ENCODE results near the gene CXCR3. TPM values are rescaled to one million over a fixed set of nuclear protein-coding genes. Genes with fewer than 3 reads are reported as not detected.
"Not testable (repeated sequence)": the region's sequence is repeated elsewhere in the genome, so short reads cannot be mapped to it uniquely, and the experiment has no call there.

CXCR3 gene
- polyA plus RNA-seq, 6 donors from 2014 or later = 0.93 to 5.5 (median 1.9) TPM; not detected in 1

- Mint-ChIP-seq H3K27ac (peak overlapping the region in 2 of 6 donors; percentile 65 to 91), H3K27me3 (no peaks in the 10 kb centered on the region), H3K4me3 (peak overlapping the region in 2 of 8 donors; percentile 43 to 81), H3K36me3 (peaks cover 0 to 6% of the 10 kb centered on the region in 2 donors), H3K9me3 (no peaks in the 10 kb centered on the region), H3K4me1 (peaks cover 32 to 33% (median 33%) of the 10 kb centered on the region in 3 donors)
- ATAC-seq (ENCODE audit: low read depth in 2 of 2) = no peak
- no peak for DNase-seq
Measured at GRCh38 chrX:71615954-71616353, 2.4 kb downstream of the CXCR3 start.

DNA sequence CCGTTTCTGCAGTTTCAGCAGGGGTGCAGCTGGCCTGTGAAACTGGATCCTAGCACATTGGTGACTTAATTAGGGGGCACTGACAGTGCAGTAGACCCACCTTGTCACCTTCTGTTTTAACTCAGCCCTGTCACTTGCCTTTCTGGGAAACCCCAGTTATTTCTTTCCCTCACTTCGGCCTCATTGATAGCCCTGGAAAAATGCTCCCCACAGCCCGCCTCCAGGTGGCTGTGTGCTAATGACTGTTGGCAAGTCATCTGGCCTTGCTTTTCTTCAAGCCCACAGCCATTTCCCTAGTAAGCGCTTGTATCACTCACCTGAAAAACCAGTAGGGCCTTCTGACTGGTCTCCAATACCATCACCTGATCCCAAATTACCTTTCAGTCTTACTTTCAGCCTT lies 3.3 kb downstream of the CXCR3 start:
- H3K4me1 Mint-ChIP-seq = peaks cover 24 to 33% (median 30%) of the 10 kb centered on the region in 3 donors

DNA sequence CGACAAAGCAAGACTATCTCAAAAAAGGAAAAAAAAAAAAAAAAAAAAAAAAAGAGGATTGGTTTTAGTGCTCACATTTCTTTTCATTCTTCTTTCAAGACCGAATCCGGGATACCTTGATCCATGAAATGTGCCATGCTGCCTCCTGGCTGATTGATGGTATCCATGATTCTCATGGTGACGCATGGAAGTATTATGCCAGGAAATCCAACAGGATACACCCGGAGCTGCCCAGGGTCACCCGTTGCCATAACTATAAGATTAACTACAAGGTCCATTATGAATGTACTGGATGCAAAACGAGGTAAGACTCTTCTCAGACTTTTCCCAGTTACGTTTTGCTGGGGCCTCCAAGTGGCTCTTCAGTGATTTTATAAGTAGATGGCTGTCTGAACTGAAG lies 6.1 kb downstream of the CXCR3 start:
- no peak overlapping the region for H3K4me3 Mint-ChIP-seq
- ATAC-seq (ENCODE audit: low read depth in 2 of 2) (no peak), DNase-seq (no peak)
- peaks cover 8 to 26% of the 10 kb centered on the region in 2 donors for H3K36me3 Mint-ChIP-seq
- H3K9me3 Mint-ChIP-seq = peaks cover 0 to 7% (median 0%) of the 10 kb centered on the region in 7 donors
- no peak overlapping the region for H3K27ac Mint-ChIP-seq
- peaks cover 0 to 6% (median 0%) of the 10 kb centered on the region in 3 donors for H3K27me3 Mint-ChIP-seq
- H3K4me1 Mint-ChIP-seq = peaks cover 10 to 24% (median 15%) of the 10 kb centered on the region in 3 donors

More for the DNA sequence above, 3.3 kb downstream of the CXCR3 start:
- ATAC-seq (ENCODE audit: low read depth in 2 of 2) (no peak), DNase-seq (no peak)
- Mint-ChIP-seq H3K9me3 (no peaks in the 10 kb centered on the region), H3K4me3 (no peak overlapping the region), H3K27ac (peak overlapping the region in 2 of 6 donors; percentile 37 to 65), H3K27me3 (no peaks in the 10 kb centered on the region), H3K36me3 (peaks cover 0 to 8% of the 10 kb centered on the region in 2 donors)

DNA sequence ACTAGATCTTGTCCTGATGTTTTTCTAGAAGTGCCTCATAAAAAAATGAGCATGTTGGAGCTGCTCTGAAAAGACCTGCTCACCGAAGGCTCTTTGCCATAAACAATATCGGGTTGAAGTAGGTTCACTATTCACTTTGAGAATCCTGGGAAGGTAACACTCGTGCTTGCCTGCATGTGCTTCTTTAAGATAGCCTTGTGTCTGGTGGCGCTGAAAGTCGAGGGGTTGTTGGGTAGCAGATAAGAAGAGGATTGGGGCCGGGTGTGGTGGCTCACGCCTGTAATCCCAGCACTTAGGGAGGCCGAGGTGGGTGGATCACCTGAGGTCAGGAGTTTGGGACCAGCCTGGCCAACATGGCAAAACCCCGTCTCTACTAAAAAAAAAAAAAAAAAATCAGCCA lies 6.6 kb downstream of the CXCR3 start:
- ATAC-seq (ENCODE audit: low read depth in 2 of 2); H3K9me3 Mint-ChIP-seq; H3K4me3 Mint-ChIP-seq; DNase-seq; H3K27ac Mint-ChIP-seq; H3K27me3 Mint-ChIP-seq: not testable (repeated sequence)
- H3K4me1 Mint-ChIP-seq = peaks cover 10 to 25% (median 19%) of the 10 kb centered on the region in 3 donors
- H3K36me3 Mint-ChIP-seq = peaks cover 8 to 27% of the 10 kb centered on the region in 2 donors

GRCh38 chrX:71609095-71609750 lies 9.1 kb downstream of the CXCR3 start:
- peaks cover 0 to 7% (median 0%) of the 10 kb centered on the region in 7 donors for H3K9me3 Mint-ChIP-seq
- H3K4me1 Mint-ChIP-seq = peaks cover 4 to 19% (median 15%) of the 10 kb centered on the region in 3 donors
- H3K36me3 Mint-ChIP-seq = peaks cover 8 to 27% of the 10 kb centered on the region in 2 donors
- no peak overlapping the region for H3K4me3 Mint-ChIP-seq
- H3K27me3 Mint-ChIP-seq = peaks cover 0 to 6% (median 0%) of the 10 kb centered on the region in 3 donors
- ATAC-seq (ENCODE audit: low read depth in 2 of 2) (peak in 1 of 2 donors; percentile 40), DNase-seq (no peak)
- peak overlapping the region in 3 of 6 donors; percentile 10 to 37 (median 16) for H3K27ac Mint-ChIP-seq

- H3K4me3 Mint-ChIP-seq = no peak overlapping the region
Measured at GRCh38 chrX:71607488-71607887, 10.8 kb downstream of the CXCR3 start.

DNA sequence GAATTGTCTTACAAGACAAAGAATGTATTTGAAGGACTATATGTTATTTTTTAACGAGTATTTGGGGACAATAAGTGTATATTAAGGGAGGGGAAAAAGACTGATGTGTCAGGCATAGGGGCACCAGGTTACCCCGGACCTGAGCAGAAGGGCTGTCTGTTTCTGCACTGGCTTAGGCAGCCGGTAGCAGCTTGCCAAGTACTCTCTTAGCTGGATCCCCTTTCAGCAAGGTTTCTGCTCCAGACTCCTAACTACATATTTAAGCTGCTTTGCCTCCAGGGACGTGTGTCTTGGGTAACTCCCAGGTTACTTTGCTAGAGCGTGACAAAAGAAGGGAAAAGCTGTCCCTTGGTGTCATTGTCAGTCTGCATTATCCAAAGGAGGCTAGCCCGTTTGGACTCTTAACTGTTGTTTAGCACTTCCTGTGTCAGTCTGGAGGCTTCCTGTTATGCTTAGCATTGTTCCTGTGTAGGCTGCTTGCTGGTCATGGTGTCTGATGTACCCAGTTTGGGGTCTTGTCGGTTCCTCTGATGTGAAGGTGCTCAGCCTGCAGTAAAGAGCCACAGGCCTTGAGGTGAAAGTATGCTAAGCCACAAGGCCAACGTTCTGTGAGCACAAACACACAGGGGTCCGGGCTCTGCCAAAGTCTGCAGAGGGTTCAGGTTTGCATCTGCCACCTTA lies 11.6 kb downstream of the CXCR3 start:
- Mint-ChIP-seq H3K4me3 (peak overlapping the region in 1 of 8 donors; percentile 71), H3K27me3 (peaks cover 0 to 6% (median 0%) of the 10 kb centered on the region in 3 donors), H3K9me3 (peaks cover 0 to 7% (median 0%) of the 10 kb centered on the region in 7 donors), H3K4me1 (peaks cover 4 to 19% (median 15%) of the 10 kb centered on the region in 3 donors), H3K27ac (peak overlapping the region in 2 of 6 donors; percentile 2 to 42), H3K36me3 (peaks cover 27 to 41% of the 10 kb centered on the region in 2 donors)
- no peak for ATAC-seq (ENCODE audit: low read depth in 2 of 2)
- DNase-seq = no peak

More at GRCh38 chrX:71607488-71607887, 10.8 kb downstream of the CXCR3 start:
- H3K27ac Mint-ChIP-seq = peak overlapping the region in 1 of 6 donors; percentile 2
- DNase-seq (no peak), ATAC-seq (ENCODE audit: low read depth in 2 of 2) (no peak)
- H3K36me3 Mint-ChIP-seq = peaks cover 19 to 41% of the 10 kb centered on the region in 2 donors
- H3K4me1 Mint-ChIP-seq = peaks cover 4 to 19% (median 15%) of the 10 kb centered on the region in 3 donors
- H3K27me3 Mint-ChIP-seq = peaks cover 0 to 6% (median 0%) of the 10 kb centered on the region in 3 donors
- H3K9me3 Mint-ChIP-seq = peaks cover 0 to 7% (median 0%) of the 10 kb centered on the region in 7 donors

DNA sequence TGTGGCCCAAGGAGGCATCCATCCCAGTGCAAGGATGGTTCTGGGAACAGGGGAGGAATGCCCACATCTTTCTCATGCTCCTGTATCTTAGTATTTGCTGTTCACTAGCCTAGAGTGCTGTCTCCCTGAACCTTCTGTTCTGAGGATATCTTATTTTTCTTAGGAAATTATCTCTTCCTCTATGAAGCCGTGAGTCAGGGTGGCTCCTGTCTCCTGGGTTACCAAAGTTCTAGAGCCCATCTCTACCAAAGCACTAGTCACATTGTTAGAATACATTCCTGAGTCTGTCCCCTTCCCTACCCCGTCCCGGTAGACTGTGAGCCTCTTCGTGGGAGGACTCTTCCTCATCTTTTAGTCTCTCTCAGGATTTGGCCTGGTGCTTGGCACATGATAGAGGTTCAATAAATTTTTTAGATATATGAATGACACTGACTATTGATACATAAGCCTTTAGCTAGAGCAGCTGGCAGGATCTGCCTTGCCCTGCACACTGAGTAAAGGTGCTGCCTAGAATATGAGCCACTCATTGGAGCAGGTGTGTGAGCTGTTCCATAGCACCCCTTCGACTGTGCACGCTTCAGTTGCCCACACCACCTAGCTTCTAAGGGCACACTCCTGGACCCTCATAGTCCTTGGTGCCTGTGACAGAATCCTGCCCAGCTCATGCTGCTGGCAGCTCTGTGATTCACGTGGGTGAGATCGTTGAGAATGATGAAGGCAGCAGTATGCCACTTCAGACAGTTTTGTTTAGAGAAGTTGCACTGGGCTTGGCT lies 13.3 kb downstream of the CXCR3 start:
- Mint-ChIP-seq H3K27ac (peak overlapping the region in 1 of 6 donors; percentile 47), H3K27me3 (peaks cover 0 to 6% (median 0%) of the 10 kb centered on the region in 3 donors), H3K4me3 (no peak overlapping the region), H3K9me3 (peaks cover 0 to 7% (median 0%) of the 10 kb centered on the region in 7 donors), H3K4me1 (peaks cover 4 to 19% (median 15%) of the 10 kb centered on the region in 3 donors), H3K36me3 (peaks cover 27 to 33% of the 10 kb centered on the region in 2 donors)
- no peak for ATAC-seq (ENCODE audit: low read depth in 2 of 2)
- no peak for DNase-seq

DNA sequence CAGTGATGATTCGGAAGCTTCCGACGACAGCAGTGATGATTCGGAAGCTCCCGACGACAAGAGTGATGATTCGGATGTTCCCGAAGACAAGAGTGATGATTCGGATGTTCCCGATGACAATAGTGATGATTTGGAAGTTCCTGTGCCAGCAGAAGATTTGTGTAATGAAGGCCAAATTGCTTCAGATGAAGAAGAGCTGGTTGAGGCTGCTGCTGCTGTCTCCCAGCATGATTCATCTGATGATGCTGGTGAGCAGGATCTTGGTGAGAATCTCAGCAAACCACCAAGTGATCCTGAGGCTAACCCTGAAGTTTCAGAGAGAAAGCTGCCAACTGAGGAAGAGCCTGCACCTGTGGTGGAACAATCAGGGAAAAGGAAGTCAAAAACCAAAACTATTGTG lies 14.2 kb downstream of the CXCR3 start:
- H3K9me3 Mint-ChIP-seq = peaks cover 0 to 7% (median 0%) of the 10 kb centered on the region in 7 donors
- no peak for DNase-seq
- peaks cover 3 to 18% (median 11%) of the 10 kb centered on the region in 3 donors for H3K4me1 Mint-ChIP-seq
- no peak for ATAC-seq (ENCODE audit: low read depth in 2 of 2)
- H3K27me3 Mint-ChIP-seq = peaks cover 0 to 6% (median 0%) of the 10 kb centered on the region in 3 donors
- peak overlapping the region in 1 of 6 donors; percentile 63 for H3K27ac Mint-ChIP-seq
- no peak overlapping the region for H3K4me3 Mint-ChIP-seq
- H3K36me3 Mint-ChIP-seq = peaks cover 27 to 33% of the 10 kb centered on the region in 2 donors

GRCh38 chrX:71603618-71604017 lies 14.7 kb downstream of the CXCR3 start:
- Mint-ChIP-seq H3K27ac (no peak overlapping the region), H3K9me3 (peaks cover 0 to 7% (median 0%) of the 10 kb centered on the region in 7 donors), H3K36me3 (peaks cover 27 to 29% of the 10 kb centered on the region in 2 donors), H3K27me3 (peaks cover 0 to 6% (median 0%) of the 10 kb centered on the region in 3 donors), H3K4me3 (peak overlapping the region in 1 of 8 donors; percentile 17), H3K4me1 (peaks cover 0 to 16% (median 9%) of the 10 kb centered on the region in 3 donors)
- no peak for ATAC-seq (ENCODE audit: low read depth in 2 of 2)
- DNase-seq = no peak

DNA sequence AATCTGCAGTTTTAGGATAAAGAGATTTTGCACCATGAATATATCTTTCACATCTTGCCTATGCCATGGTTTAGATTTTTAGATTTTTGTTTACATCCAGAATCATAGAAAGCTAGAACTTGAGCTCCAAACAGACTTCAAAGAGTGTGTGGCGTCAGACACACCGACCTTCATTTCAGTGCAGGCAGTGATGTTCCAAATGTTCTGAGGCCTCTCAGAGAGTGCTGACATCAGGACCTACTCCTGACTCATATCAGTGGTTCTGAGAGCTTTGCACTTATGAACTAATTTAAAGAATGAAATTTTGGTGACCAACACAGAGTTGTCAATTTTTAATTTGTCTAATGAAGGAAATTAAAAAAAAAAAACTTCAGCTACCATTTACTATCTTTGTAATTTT lies 18.3 kb downstream of the CXCR3 start:
- no peaks in the 10 kb centered on the region for H3K4me1 Mint-ChIP-seq
- H3K9me3 Mint-ChIP-seq = peaks cover 0 to 3% (median 0%) of the 10 kb centered on the region in 7 donors
- H3K27ac Mint-ChIP-seq = no peak overlapping the region
- DNase-seq (no peak), ATAC-seq (ENCODE audit: low read depth in 2 of 2) (no peak)
- H3K27me3 Mint-ChIP-seq = no peaks in the 10 kb centered on the region
- H3K4me3 Mint-ChIP-seq = no peak overlapping the region
- H3K36me3 Mint-ChIP-seq = peaks cover 14 to 29% of the 10 kb centered on the region in 2 donors

DNA sequence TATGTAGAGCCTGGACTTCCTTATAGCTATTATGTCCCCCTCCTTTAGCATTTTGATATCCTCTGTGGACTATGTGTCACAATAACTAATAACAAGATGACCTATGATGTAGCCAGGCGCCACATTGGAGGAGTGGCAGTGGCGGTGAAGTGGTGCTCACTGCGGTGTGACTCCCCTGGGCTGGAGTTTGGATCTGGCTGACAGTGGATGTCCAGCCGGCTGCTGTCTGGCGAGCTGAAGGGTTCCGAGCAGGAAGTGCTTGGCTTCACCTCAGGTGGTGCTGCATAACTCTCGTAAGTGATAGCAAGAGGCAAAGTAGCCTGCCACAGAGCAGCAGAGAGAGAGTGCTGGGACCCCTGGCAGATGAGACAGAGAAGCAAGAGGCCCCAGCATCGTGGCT lies 25.1 kb downstream of the CXCR3 start:
- not testable (repeated sequence) for H3K4me1 Mint-ChIP-seq; H3K27ac Mint-ChIP-seq; H3K4me3 Mint-ChIP-seq; DNase-seq; H3K36me3 Mint-ChIP-seq; H3K27me3 Mint-ChIP-seq; ATAC-seq (ENCODE audit: low read depth in 2 of 2); H3K9me3 Mint-ChIP-seq

DNA sequence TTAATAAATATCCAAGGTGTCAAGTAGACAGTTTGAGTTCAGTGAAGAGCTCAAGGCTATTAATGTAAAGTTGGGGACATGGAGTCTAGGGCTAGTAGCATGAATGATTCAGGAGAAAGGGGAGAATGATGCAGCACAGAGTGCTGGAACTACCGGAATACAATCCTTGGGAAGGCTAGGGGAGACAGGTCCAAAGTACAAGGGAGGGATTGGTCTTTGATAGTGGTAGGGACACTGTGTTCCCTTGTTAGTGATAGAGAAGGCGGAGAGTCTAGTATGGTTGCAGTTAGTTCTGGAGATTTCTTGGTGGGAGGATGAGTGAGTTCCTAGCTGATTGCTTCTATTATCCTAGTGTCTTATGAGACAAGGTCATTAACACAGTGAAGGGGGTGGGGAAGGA lies 31.4 kb downstream of the CXCR3 start:
- H3K9me3 Mint-ChIP-seq = peaks cover 0 to 2% (median 0%) of the 10 kb centered on the region in 7 donors
- ATAC-seq (ENCODE audit: low read depth in 2 of 2) (no peak), DNase-seq (no peak)
- H3K27me3 Mint-ChIP-seq = no peaks in the 10 kb centered on the region
- no peak overlapping the region for H3K4me3 Mint-ChIP-seq
- peak overlapping the region in 1 of 6 donors; percentile 49 for H3K27ac Mint-ChIP-seq
- H3K4me1 Mint-ChIP-seq = no peaks in the 10 kb centered on the region
- no peaks in the 10 kb centered on the region for H3K36me3 Mint-ChIP-seq
